ENCODE measurements around the gene SPAG9.

The SPAG9 gene

DNA sequence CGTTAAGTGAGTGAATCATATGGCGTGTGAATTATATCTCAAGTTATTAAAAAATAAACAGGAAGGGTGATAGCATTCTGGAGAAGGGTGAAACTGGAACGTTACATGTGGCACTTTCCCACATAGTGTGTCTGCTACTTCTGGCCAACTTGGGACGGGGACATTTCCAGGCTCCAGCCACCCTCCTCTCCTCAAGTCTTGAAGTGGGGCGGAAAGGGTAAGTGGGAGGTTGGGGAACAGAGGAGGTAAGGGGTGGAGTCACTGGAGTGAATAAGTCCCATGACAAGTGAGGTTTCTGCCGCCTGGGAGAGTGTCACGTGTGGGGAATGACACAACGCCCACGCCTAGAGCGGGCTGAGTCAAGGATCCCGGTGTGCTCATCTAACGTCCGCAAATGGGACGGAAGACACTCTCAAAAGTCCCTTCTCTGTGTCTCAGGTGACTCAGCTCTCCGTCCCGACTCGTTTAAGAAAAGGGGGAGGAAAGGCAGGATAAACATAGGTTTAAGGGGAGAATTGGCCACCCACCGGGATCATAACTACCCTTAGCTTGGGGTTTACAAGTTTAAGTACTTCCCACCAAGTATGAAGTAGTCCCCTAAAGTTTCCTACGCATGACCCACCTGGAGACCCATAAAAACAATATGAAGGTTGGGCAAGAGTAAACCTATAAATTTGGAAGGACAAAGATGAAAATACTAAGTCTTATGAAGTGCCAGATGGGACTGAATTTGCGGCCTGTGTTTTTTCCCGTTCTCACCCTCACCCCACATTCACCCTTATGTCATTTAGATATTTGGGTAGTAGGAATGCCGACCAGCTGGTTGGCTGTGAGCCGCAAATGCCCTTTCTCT lies 1.2 kb upstream of the SPAG9 start:
- Histone ChIP-seq H3F3A (ENCODE audit: insufficient read depth, low read length) (peaks cover 28% of the 10 kb centered on the region), H3K4me1 (ENCODE audit: low read length) (peaks cover 18% of the 10 kb centered on the region), H3K9me3 (replicated peaks; ENCODE audit: insufficient read depth, low read length) (no peaks in the 10 kb centered on the region), H3K4me2 (ENCODE audit: low read depth, low read length) (peak overlapping the region; percentile 94), H3K9me2 (replicated peaks; ENCODE audit: insufficient read depth, low read length) (no peaks in the 10 kb centered on the region), H3K4me3 (ENCODE audit: low read length) (peak overlapping the region; percentile 58), H4K20me1 (ENCODE audit: insufficient read depth, low read length) (no peaks in the 10 kb centered on the region; the same call in 1 of the 2 replicates), H2AFZ (ENCODE audit: low read length) (peak overlapping the region; percentile 64), H3K79me2 (ENCODE audit: low read length) (peaks cover 37% of the 10 kb centered on the region), H3K36me3 (replicated peaks; ENCODE audit: insufficient read depth, low read length) (no peaks in the 10 kb centered on the region), H3K9ac (ENCODE audit: low read length) (peak overlapping the region; percentile 79), H3K27ac (ENCODE audit: low read length) (peak overlapping the region; percentile 88), H3K27me3 (replicated peaks; ENCODE audit: insufficient read depth, low read length) (no peaks in the 10 kb centered on the region)
- DNase-seq, result peak; percentile 81
- TF ChIP-seq EZH2 (optimal IDR thresholded peaks at IDR 0.05; ENCODE audit: low read depth, low read length) (no peak), CTCF (IDR thresholded peaks at IDR 0.05; ENCODE audit: low read length) (no peak), EZH2phosphoT487 (IDR thresholded peaks at IDR 0.05; ENCODE audit: low read length) (no peak)

DNA sequence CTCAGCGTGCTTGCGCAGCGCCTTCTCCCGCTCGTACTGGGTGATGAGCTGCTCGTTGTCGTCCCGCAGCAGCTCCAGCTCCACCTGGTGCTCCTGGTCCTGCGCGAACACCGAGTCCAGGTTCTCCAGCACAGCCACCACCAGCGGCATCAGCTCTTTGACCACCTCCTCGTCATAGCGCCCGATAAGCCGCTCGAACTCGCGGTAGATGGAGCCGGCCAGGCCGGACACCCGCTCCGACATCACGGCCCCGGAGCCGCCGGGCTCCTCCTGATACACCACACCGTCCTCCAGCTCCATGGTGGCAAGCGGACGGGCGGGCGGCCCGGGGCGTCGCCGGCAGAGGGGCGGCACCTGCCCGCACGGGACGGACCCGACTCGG lies 320 bp downstream of the SPAG9 start:
- no peaks in the 10 kb centered on the region for H3K9me3 ChIP-seq (replicated peaks; ENCODE audit: insufficient read depth, low read length)
- peak; percentile 52 for DNase-seq
- H3K4me2 ChIP-seq (ENCODE audit: low read depth, low read length), result peak overlapping the region; percentile 70; the same call in 1 of the 2 replicates
- no peaks in the 10 kb centered on the region for H3K36me3 ChIP-seq (replicated peaks; ENCODE audit: insufficient read depth, low read length)
- peaks cover 52% of the 10 kb centered on the region for H3K79me2 ChIP-seq (ENCODE audit: low read length)
- H3F3A ChIP-seq (ENCODE audit: insufficient read depth, low read length), result peaks cover 28% of the 10 kb centered on the region
- peak overlapping the region; percentile 95 for H3K9ac ChIP-seq (ENCODE audit: low read length)
- no peaks in the 10 kb centered on the region for H3K27me3 ChIP-seq (replicated peaks; ENCODE audit: insufficient read depth, low read length)
- H3K4me3 ChIP-seq (ENCODE audit: low read length), result peak overlapping the region; percentile 99
- TF ChIP-seq CTCF (IDR thresholded peaks at IDR 0.05; ENCODE audit: low read length) (no peak), EZH2 (optimal IDR thresholded peaks at IDR 0.05; ENCODE audit: low read depth, low read length) (no peak), EZH2phosphoT487 (IDR thresholded peaks at IDR 0.05; ENCODE audit: low read length) (no peak)
- peak overlapping the region; percentile 85 for H2AFZ ChIP-seq (ENCODE audit: low read length)
- peak overlapping the region; percentile 90 for H3K27ac ChIP-seq (ENCODE audit: low read length)
- no peaks in the 10 kb centered on the region; the same call in 1 of the 2 replicates for H4K20me1 ChIP-seq (ENCODE audit: insufficient read depth, low read length)
- peaks cover 22% of the 10 kb centered on the region for H3K4me1 ChIP-seq (ENCODE audit: low read length)
- no peaks in the 10 kb centered on the region for H3K9me2 ChIP-seq (replicated peaks; ENCODE audit: insufficient read depth, low read length)

GRCh38 chr17:51119415-51120356 lies 982 bp downstream of the SPAG9 start:
- H3K4me1 ChIP-seq (ENCODE audit: low read length), result peaks cover 22% of the 10 kb centered on the region
- peaks cover 3% of the 10 kb centered on the region; the same call in 1 of the 2 replicates for H4K20me1 ChIP-seq (ENCODE audit: insufficient read depth, low read length)
- H3K4me2 ChIP-seq (ENCODE audit: low read depth, low read length), result peak overlapping the region; percentile 70
- H3K27ac ChIP-seq (ENCODE audit: low read length), result peak overlapping the region; percentile 90
- no peaks in the 10 kb centered on the region for H3K9me3 ChIP-seq (replicated peaks; ENCODE audit: insufficient read depth, low read length)
- no peaks in the 10 kb centered on the region for H3K36me3 ChIP-seq (replicated peaks; ENCODE audit: insufficient read depth, low read length)
- peaks cover 28% of the 10 kb centered on the region for H3F3A ChIP-seq (ENCODE audit: insufficient read depth, low read length)
- H3K4me3 ChIP-seq (ENCODE audit: low read length), result peak overlapping the region; percentile 99
- H3K9ac ChIP-seq (ENCODE audit: low read length), result peak overlapping the region; percentile 95
- DNase-seq, result peak; percentile 40
- 0 out of 2 replicates have a peak, but pooled peaks have one; percentile 7 for TF ChIP-seq CTCF (IDR thresholded peaks at IDR 0.05; ENCODE audit: low read length)
- TF ChIP-seq EZH2phosphoT487 (IDR thresholded peaks at IDR 0.05; ENCODE audit: low read length), result no peak
- peak overlapping the region; percentile 85; the same call in 1 of the 2 replicates for H2AFZ ChIP-seq (ENCODE audit: low read length)
- no peaks in the 10 kb centered on the region for H3K9me2 ChIP-seq (replicated peaks; ENCODE audit: insufficient read depth, low read length)
- H3K79me2 ChIP-seq (ENCODE audit: low read length), result peaks cover 59% of the 10 kb centered on the region
- no peaks in the 10 kb centered on the region for H3K27me3 ChIP-seq (replicated peaks; ENCODE audit: insufficient read depth, low read length)

All from MM.1S (cell line).